ENCODE results near the gene CAMLG.

DNA sequence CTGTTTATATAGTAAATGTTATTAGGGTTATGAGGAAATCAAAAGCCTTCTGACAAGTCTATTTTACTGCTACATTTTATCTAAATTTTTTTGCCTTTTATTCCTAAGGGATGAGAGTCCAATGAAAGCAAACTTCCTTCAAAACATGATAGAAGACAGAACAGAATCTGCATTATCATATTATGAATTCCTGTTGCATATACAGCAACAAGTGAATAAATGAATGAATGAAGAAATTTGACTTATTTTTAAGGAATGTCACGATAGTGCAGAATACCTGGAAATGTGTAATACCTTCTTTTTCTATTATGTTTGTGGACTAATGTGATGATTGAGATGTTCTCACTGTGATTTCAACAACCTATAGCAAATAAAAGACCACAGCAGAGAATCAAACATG is 13.5 kb upstream of the CAMLG start:
- TF ChIP-seq, protein P1, sequence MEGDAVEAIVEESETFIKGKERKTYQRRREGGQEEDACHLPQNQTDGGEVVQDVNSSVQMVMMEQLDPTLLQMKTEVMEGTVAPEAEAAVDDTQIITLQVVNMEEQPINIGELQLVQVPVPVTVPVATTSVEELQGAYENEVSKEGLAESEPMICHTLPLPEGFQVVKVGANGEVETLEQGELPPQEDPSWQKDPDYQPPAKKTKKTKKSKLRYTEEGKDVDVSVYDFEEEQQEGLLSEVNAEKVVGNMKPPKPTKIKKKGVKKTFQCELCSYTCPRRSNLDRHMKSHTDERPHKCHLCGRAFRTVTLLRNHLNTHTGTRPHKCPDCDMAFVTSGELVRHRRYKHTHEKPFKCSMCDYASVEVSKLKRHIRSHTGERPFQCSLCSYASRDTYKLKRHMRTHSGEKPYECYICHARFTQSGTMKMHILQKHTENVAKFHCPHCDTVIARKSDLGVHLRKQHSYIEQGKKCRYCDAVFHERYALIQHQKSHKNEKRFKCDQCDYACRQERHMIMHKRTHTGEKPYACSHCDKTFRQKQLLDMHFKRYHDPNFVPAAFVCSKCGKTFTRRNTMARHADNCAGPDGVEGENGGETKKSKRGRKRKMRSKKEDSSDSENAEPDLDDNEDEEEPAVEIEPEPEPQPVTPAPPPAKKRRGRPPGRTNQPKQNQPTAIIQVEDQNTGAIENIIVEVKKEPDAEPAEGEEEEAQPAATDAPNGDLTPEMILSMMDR (IDR thresholded peaks at IDR 0.05), result no peak
- no peak for TF ChIP-seq POLR2A (IDR thresholded peaks at IDR 0.05)
- no peak for TF ChIP-seq EP300 (IDR thresholded peaks at IDR 0.05)
